ENCODE data around the gene NDUFV1.

NDUFV1 gene

DNA sequence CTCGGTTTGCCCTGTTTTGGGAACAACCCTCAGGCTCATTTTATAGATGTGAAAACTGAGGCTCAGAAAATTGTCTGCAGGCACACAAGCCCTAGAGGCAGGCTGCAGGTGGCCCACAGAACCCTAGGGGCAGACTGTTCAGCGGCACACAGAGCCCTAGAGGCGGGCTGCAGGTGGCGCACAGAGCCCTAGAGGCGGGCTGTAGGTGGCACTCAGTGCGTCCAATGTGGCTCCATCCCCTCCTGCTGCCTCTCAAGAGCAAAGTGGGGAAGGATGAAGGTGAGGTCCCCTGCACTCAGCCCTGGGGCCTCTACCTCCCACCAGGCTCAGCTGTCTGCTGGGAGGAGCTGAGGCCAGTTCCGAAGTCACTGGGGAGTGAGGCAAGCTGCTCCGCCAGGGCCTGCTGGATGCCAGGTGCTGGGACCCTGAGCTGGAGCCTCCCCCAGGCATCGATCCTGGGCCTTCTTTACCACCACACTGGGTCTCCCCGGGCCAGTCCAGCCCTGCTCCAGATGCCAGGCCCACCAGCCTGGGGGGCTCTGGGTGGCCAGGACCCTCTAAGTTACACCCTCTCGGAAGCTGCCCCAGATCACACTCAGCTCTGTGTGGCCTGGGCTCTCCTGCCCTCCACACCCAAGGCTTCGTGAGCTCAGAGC is 41.5 kb downstream of the NDUFV1 start:
- Histone ChIP-seq H3K79me2 (ENCODE audit: insufficient read depth, low read length) (no peaks in the 10 kb centered on the region), H3K9ac (ENCODE audit: low read depth, low read length) (peak overlapping the region; percentile 68; the same call in 1 of the 2 replicates), H3K27me3 (ENCODE audit: insufficient read depth, low read length, poor library complexity) (no peaks in the 10 kb centered on the region), H3K27ac (ENCODE audit: low read length) (peak overlapping the region; percentile 84), H3K4me2 (ENCODE audit: insufficient read depth, low read length) (no peak overlapping the region), H2AFZ (ENCODE audit: low read depth, low read length) (no peak overlapping the region), H3K36me3 (ENCODE audit: insufficient read depth, low read length) (no peaks in the 10 kb centered on the region), H4K20me1 (ENCODE audit: insufficient read depth, low read length) (no peaks in the 10 kb centered on the region), H3K4me1 (ENCODE audit: insufficient read depth, low read length) (peaks cover 42% of the 10 kb centered on the region), H3K4me3 (ENCODE audit: low read depth in 1 of 2, low read length in 2 of 2) (no peak overlapping the region), H3K9me3 (ENCODE audit: insufficient read depth, low read length, severe bottlenecking) (no peaks in the 10 kb centered on the region)
- peak; percentile 80 for TF ChIP-seq CTCF (IDR thresholded peaks at IDR 0.05; ENCODE audit: borderline replicate concordance, extremely low read depth, low read length, poor library complexity, severe bottlenecking)
- no peak for TF ChIP-seq EZH2 (IDR thresholded peaks at IDR 0.05; ENCODE audit: borderline replicate concordance, low read depth, low read length, severe bottlenecking)
- DNase-seq (peak; percentile 81), ATAC-seq (ENCODE audit: insufficient read depth, low read depth) (peak; percentile 81)

DNA sequence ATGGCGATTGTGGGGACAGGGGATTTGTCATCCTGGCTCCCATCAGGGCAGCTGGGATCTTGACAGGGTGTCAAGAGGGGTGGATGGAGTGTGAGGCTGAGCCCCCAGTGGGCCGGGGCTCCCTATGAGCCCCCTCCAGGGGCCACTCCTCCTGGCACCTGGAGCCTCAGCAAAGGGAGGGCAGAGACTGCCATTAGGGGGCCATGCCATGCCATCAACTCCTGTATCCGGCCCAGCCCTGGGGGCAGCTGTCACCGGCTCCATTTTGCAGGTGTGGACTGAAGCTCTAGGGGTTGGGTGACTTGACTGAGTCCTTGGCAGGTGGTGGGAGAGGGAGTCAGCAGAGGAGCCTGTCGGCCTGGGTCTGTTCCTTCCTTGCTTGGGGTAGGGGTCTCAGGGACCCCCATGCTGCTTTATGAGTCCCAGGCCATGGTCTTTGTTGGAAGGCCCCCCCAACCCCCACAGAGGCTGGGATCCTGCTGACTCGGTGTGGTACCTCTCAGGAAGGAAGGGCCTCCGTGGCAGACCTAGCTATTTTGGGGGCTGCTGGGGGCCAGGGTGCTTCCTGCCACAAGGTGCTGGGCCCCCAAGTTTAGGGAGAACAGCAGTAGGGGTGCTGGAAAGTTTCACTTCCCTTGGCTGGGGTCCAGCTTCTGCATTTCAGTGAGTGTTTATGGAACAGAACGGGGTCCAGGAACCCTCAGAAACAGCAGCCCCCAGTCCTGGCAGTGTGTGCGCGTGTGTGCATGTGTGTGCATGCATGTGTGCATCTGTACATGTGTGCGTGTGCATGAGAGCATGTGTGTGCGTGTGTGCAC is 42.3 kb downstream of the NDUFV1 start:
- Histone ChIP-seq H3K9ac (ENCODE audit: low read depth, low read length) (peak overlapping the region; percentile 68; the same call in 1 of the 2 replicates), H2AFZ (ENCODE audit: low read depth, low read length) (no peak overlapping the region), H3K79me2 (ENCODE audit: insufficient read depth, low read length) (no peaks in the 10 kb centered on the region), H4K20me1 (ENCODE audit: insufficient read depth, low read length) (no peaks in the 10 kb centered on the region), H3K4me1 (ENCODE audit: insufficient read depth, low read length) (peaks cover 42% of the 10 kb centered on the region), H3K9me3 (ENCODE audit: insufficient read depth, low read length, severe bottlenecking) (no peaks in the 10 kb centered on the region), H3K36me3 (ENCODE audit: insufficient read depth, low read length) (no peaks in the 10 kb centered on the region), H3K27me3 (ENCODE audit: insufficient read depth, low read length, poor library complexity) (no peaks in the 10 kb centered on the region), H3K4me2 (ENCODE audit: insufficient read depth, low read length) (peak overlapping the region; percentile 67; the same call in 1 of the 2 replicates), H3K4me3 (ENCODE audit: low read depth in 1 of 2, low read length in 2 of 2) (peak overlapping the region in 1 of 2 experiments; percentile 57; a peak in 1 of 4 replicates), H3K27ac (ENCODE audit: low read length) (peak overlapping the region; percentile 84)
- no peak for TF ChIP-seq EZH2 (IDR thresholded peaks at IDR 0.05; ENCODE audit: borderline replicate concordance, low read depth, low read length, severe bottlenecking)
- TF ChIP-seq CTCF (IDR thresholded peaks at IDR 0.05; ENCODE audit: borderline replicate concordance, extremely low read depth, low read length, poor library complexity, severe bottlenecking): no peak
- ATAC-seq (ENCODE audit: insufficient read depth, low read depth) (no peak), DNase-seq (peak; percentile 57)

- H3K4me3 ChIP-seq (ENCODE audit: low read depth in 1 of 2, low read length in 2 of 2): peak overlapping the region; percentile 27 to 57; a peak in 3 of 4 replicates
- ATAC-seq (ENCODE audit: insufficient read depth, low read depth) (peak; percentile 47), DNase-seq (peak; percentile 69)
- peak overlapping the region; percentile 77 for H2AFZ ChIP-seq (ENCODE audit: low read depth, low read length)
- H3K4me2 ChIP-seq (ENCODE audit: insufficient read depth, low read length): peak overlapping the region; percentile 67
- H4K20me1 ChIP-seq (ENCODE audit: insufficient read depth, low read length): no peaks in the 10 kb centered on the region
- H3K4me1 ChIP-seq (ENCODE audit: insufficient read depth, low read length): peaks cover 42% of the 10 kb centered on the region
- TF ChIP-seq CTCF (IDR thresholded peaks at IDR 0.05; ENCODE audit: borderline replicate concordance, extremely low read depth, low read length, poor library complexity, severe bottlenecking): no peak
- TF ChIP-seq EZH2 (IDR thresholded peaks at IDR 0.05; ENCODE audit: borderline replicate concordance, low read depth, low read length, severe bottlenecking): no peak
- H3K27ac ChIP-seq (ENCODE audit: low read length): peak overlapping the region; percentile 84
- no peaks in the 10 kb centered on the region for H3K36me3 ChIP-seq (ENCODE audit: insufficient read depth, low read length)
- H3K9me3 ChIP-seq (ENCODE audit: insufficient read depth, low read length, severe bottlenecking): no peaks in the 10 kb centered on the region
- H3K79me2 ChIP-seq (ENCODE audit: insufficient read depth, low read length): no peaks in the 10 kb centered on the region
- H3K9ac ChIP-seq (ENCODE audit: low read depth, low read length): peak overlapping the region; percentile 68
- no peaks in the 10 kb centered on the region for H3K27me3 ChIP-seq (ENCODE audit: insufficient read depth, low read length, poor library complexity)
Observed at GRCh38 chr11:67649634-67650510, 43.1 kb downstream of the NDUFV1 start.

Data from DND-41 (cell line).